T1000 (cell line): ENCODE results near the gene DLD.
"Not testable (repeated sequence)": the region's sequence is repeated elsewhere in the genome, so short reads cannot be mapped to it uniquely, and the experiment has no call there.

ENCODE experiments used
- DNase-seq: peaks from one replicate; lab custom pipeline; 2025; ENCODE audit warnings: mixed read lengths; lab: John Stamatoyannopoulos, UW

Gene DLD

GRCh38 chr7:107917763-107918651 is 27.0 kb downstream of the DLD start:
- no peak for DNase-seq

DNA sequence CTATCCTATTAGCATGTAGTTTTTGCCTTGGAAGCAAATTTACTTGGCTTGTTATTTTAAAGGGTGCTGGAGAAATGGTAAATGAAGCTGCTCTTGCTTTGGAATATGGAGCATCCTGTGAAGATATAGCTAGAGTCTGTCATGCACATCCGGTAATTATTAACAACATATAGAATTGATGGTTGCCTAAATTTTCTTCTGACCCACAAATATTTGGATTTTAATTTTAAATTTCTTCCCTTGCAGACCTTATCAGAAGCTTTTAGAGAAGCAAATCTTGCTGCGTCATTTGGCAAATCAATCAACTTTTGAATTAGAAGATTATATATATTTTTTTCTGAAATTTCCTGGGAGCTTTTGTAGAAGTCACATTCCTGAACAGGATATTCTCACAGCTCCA is 28.0 kb downstream of the DLD start:
- no peak for DNase-seq

DNA sequence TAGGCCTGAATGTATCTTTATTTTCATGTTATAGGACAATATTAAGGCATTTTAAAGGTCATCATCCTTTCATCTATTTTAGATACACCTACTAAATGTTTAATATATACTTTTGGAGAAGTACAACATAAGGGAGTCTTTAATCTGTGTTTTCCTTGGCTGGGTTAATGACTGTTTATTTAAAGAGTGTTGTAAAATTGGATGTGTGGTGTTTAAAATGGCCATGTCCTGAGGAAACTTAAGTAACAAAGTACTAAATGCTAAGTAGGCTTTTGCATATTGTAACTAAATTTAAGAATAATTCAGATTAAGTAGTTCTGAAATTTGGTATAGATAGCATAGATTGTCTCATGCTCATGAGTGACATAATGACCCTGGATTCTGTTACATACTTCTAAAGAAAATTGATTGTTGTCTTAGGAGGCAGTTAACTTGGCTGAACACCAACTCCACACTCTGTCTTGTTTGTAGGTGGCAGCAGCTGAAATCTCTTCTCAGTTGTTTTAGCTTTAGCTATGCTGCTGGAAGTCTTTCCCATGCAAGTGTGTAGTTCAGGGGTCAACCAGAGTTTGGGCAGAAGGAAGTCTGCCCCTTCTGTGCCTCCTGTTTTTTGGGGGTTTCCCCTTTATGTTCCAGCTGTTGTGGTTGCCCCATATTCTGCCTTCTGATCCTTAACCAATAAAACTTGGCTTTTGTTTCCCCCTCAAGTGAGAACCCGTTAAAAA is 29.2 kb downstream of the DLD start:
- no peak for DNase-seq

GRCh38 chr7:107921826-107922225 is 30.8 kb downstream of the DLD start:
- not testable (repeated sequence) for DNase-seq

DNA sequence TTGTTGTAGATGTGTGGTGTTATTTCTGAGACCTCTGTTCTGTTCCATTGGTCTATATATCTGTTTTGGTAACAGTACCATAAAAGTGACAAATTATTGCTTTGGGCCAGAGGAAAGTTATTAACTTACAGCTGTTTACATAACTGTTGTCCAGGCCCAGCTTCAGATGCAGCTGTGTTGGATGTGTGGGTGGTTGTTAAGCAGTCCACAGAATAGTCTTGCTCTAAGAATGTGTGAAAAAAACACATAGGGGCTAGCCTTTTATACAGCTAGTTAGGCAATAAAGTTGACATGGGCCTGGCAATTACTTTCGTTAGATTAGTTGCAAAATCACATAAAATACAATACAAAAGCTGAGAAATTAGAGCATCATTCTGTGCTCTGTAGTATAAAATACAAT is 31.9 kb downstream of the DLD start:
- no peak for DNase-seq

- no peak for DNase-seq
Observed at GRCh38 chr7:107924841-107925504, 34.0 kb downstream of the DLD start.

- DNase-seq = no peak
Observed at GRCh38 chr7:107926481-107926880, 35.5 kb downstream of the DLD start.

DNA sequence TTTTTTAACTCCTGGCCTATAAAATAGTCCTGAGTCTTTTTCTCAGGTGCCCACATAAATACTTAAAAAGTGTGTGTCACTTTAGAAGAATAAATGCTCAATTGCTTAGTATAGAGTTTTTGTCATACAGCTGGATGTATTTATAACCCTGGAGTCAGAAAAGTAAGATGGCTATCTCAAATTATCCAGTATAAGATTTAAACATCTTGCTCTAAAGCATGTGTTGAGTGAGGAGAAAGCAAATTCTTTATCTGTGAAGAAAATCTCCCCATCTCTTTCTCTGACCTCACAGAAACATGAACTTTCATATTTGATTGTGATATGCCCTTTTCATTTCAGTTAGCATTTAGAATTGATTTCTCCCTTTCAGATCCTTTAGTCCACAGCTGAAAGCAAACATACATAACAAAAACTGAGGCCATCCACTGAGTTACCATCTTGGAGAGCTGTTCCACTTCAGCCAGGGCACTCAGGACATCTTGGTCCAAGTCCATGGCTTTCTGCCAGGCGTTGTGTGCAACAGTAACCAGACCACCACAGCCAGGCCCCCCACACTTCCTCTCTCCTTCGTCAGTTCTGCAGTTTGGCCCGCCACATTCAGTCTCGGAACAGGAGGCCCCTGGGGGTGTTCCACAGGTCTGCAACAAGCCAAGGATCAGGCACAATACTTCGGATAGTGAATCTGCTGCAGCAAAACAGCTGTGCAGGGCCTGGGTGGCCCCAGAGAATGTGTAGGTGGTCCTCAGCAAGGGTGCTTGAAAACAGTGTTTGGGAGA is 40.9 kb downstream of the DLD start:
- DNase-seq = no peak

GRCh38 chr7:107932805-107933204 is 41.8 kb downstream of the DLD start:
- no peak for DNase-seq

GRCh38 chr7:107933386-107934013 is 42.5 kb downstream of the DLD start:
- no peak for DNase-seq

DNA sequence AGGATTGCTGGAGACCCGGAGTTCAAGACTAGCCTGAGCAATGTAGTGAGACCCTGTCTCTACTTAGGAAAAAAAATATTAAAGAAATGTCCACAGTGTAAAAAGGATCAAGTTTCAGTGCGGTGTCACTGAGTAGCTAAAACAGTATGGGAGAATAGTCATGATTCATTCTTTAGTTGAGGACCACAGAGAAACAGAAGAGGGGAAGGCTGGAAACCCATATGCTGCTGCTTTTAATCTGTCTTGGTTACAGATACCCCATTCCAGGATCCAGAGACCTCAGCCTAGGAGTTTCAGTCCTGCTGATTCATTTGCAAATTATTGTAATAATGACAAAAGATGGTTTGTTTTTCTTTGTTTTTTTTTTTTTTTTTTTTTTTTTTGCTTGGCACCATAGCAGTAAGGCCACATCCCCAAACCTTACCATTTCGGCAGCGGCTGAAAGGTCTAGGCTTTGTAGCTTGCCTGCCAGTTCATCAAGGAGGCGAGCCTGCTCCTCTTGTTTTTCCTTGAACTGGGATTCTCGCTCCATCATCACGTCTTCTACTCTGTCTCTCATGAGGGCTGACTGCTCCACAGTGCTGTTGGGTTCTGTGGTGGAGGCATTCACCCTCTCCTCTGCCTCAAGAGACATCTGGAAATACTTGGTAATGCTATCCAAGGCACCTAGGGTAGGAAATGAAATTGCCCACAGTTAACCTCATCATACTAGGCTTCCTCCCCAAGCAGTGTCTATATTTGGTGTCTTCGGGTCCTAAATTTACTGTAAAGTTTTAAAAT is 44.2 kb downstream of the DLD start:
- no peak for DNase-seq

GRCh38 chr7:107936312-107936711 is 45.3 kb downstream of the DLD start:
- DNase-seq = no peak

- no peak for DNase-seq
Observed at GRCh38 chr7:107937531-107937930, 46.5 kb downstream of the DLD start.

DNA sequence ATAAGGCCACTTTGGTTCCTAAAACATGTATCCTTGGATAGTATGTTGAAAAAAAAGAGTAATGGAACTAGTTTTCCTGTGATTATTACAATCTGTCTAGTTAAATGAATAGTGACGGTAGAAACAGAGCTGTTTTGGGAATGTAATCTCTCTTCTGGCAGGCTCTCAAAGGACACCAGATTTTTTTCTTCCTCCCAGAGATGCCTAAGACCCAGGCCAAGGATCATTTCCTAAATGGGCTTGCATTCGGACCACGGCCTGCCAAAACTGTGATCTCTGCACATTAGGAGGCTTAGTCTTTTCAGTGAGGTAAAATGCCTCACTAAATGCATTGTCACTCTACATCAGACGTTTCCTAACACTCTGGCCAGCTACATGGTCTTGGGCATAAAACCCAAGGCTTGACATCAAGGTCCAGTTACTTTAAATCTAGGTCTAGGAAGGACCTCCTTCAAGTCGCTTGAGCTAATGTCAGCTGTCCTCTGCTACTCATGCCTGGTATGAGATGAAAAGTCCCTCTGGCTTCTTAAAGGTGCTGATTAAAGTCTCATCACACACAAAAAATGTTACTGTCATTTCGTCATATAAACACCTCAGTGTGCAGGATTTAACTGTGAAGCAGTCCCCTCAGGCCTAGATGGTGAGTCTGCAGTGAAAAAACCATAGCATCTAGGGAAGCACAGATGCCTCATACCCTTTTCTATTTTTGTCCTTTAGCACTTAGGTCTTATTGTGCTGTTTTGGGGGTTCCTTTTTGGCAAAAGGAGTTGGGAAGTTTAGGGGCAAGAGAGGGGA is 47.7 kb downstream of the DLD start:
- no peak for DNase-seq

- DNase-seq = no peak
Observed at GRCh38 chr7:107939573-107940489, 48.8 kb downstream of the DLD start.

GRCh38 chr7:107940951-107941350 is 50.0 kb downstream of the DLD start:
- DNase-seq = no peak

- no peak for DNase-seq
Observed at GRCh38 chr7:107943018-107943417, 52.0 kb downstream of the DLD start.

DNA sequence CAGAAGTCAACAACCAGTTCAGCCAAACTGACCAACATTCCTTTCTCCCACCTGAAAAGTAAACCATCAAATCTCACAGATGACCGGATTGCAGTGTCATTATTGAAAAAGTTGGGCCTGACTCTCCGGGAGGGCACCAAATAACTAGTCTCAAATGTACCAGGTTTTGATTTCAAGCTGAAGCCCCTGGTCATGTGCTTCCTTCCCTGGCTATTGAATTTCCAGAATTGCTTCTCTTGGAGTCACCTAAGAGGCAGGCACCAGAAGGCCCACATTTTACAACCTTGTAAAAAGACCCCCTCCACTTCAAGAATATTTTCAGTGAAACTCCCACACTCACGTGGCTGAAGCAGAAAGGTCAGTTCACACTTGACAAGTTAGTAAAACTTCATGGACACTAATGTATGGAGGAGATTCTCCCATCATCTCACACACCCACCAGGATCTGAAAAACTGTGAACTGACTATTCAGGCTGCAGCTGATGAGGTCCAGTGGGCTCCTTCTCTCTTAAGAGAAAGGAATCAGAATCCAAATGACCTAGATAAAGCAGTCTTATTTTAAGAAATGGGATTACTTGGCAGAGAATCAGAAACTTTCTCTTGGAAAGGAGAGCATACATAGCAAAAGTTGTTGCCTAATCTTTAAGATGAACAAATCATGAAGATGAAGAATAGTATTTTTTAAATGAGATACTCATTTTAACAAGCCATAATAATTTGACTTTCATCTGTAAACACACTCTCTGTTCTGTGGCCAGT is 53.6 kb downstream of the DLD start:
- no peak for DNase-seq
